A673 (cell line): Measurements from ENCODE around the gene TFAP2E. TPM values are rescaled to one million over a fixed set of nuclear protein-coding genes. Genes with fewer than 3 reads are reported as not detected.

ENCODE experiments used
- BruUV-seq: library from RNA; stranded (reverse); fragments of 400-500 nt; replicated peaks from 2 replicates; lab custom pipeline; 2021; lab: Mats Ljungman, UMichigan
- CTCF ChIA-PET: fragments of 300-600 bp; sonication (Branson Sonifier 250); formaldehyde crosslinking; loops from one replicate; lab custom pipeline; 2022; ENCODE audit warnings: antibody characterized with exemption; lab: Charles Lee
- POLR2A ChIA-PET: fragments of 300-600 bp; sonication (Branson Sonifier 250); formaldehyde crosslinking; loops from one replicate; lab custom pipeline; 2022; ENCODE audit warnings: antibody characterized with exemption; ENCODE audit not compliant: low non-redundant PET; lab: Charles Lee
- DNase-seq: peaks from one replicate; pipeline ENCODE4 v3.0.0-alpha.2; 2015; ENCODE audit warnings: low spot score
- H3K27ac ChIP-seq: fragments of 200-600 bp; sonication (generic); 2 replicates; pipeline ENCODE4 v1.5.1; 2016; ENCODE audit warnings: mixed run types, low read depth, mild to moderate bottlenecking, mixed read lengths, antibody characterized with exemption, low read length; ENCODE audit not compliant: poor library complexity, severe bottlenecking
- H3K27me3 ChIP-seq: fragments of 200-600 bp; sonication (generic); replicated peaks from 2 replicates; pipeline ENCODE4 v1.6.1; 2017; ENCODE audit warnings: mixed run types, low read depth, mild to moderate bottlenecking, mixed read lengths, antibody characterized with exemption, low read length; ENCODE audit not compliant: insufficient read depth, poor library complexity
- H3K36me3 ChIP-seq: fragments of 200-600 bp; sonication (generic); 2 replicates; pipeline ENCODE4 v1.6.1; 2016; ENCODE audit warnings: mixed run types, mild to moderate bottlenecking, mixed read lengths, antibody characterized with exemption, low read length; ENCODE audit not compliant: insufficient read depth, poor library complexity, severe bottlenecking
- H3K4me1 ChIP-seq: fragments of 200-600 bp; sonication (generic); 2 replicates; pipeline ENCODE4 v1.6.1; 2017; ENCODE audit warnings: mixed run types, mild to moderate bottlenecking, mixed read lengths, antibody characterized with exemption, low read length; ENCODE audit not compliant: insufficient read depth, poor library complexity, severe bottlenecking
- H3K4me3 ChIP-seq: fragments of 200-600 bp; sonication (generic); 2 replicates; pipeline ENCODE4 v1.5.1; 2016; ENCODE audit warnings: low read depth, mixed run types, mild to moderate bottlenecking, mixed read lengths, low read length; ENCODE audit not compliant: poor library complexity, severe bottlenecking
- H3K9me3 ChIP-seq: fragments of 200-600 bp; sonication (generic); 2 replicates; pipeline ENCODE4 v1.6.1; 2016; ENCODE audit warnings: mixed run types, low read depth, mild to moderate bottlenecking, mixed read lengths, antibody characterized with exemption, low read length; ENCODE audit not compliant: poor library complexity, severe bottlenecking
- EZH2 ChIP-seq: fragments of 200-600 bp; sonication (generic); IDR thresholded peaks from 2 replicates; pipeline ENCODE4 v1.6.1; 2017; ENCODE audit warnings: borderline replicate concordance, low read depth, mild to moderate bottlenecking, mixed read lengths, antibody characterized with exemption, low read length; ENCODE audit not compliant: poor library complexity, severe bottlenecking
- intact Hi-C: fragments of 100-400 bp; cut with micrococcal nuclease; formaldehyde crosslinking; loops from one replicate; pipeline ENCODE4 v1.10.0; 2022; ENCODE audit not compliant: unreplicated experiment
- total RNA-seq: library from RNA; stranded (reverse); gene quantifications from 2 replicates; pipeline ENCODE4 v1.2.3, GENCODE V29; 2021
- TF ChIP-seq, protein P1 (sequence below): fragments of 300-800, 200-600 bp; sonication (generic); conservative IDR thresholded peaks from 2 replicates; pipeline ENCODE4 v1.5.1; 2017; ENCODE audit warnings: low read depth, mild to moderate bottlenecking, antibody characterized with exemption, low read length, moderate library complexity, mixed read lengths

The TFAP2E gene
- total RNA-seq, 1 experiment from 2014 or later: 0.52 TPM

- ChIA-PET CTCF (no interaction called here), POLR2A (no interaction called here)
- DNase-seq: no peak
- H3K36me3 ChIP-seq: peaks cover 86% of the 10 kb centered on the region
- intact Hi-C loops: no loop called here
- no peaks in the 10 kb centered on the region for H3K9me3 ChIP-seq
- no peaks in the 10 kb centered on the region for H3K27me3 ChIP-seq
- BruUV-seq: no TSS peak
- peaks cover 10% of the 10 kb centered on the region for H3K4me1 ChIP-seq
- no peak for TF ChIP-seq EZH2
- TF ChIP-seq, protein P1, sequence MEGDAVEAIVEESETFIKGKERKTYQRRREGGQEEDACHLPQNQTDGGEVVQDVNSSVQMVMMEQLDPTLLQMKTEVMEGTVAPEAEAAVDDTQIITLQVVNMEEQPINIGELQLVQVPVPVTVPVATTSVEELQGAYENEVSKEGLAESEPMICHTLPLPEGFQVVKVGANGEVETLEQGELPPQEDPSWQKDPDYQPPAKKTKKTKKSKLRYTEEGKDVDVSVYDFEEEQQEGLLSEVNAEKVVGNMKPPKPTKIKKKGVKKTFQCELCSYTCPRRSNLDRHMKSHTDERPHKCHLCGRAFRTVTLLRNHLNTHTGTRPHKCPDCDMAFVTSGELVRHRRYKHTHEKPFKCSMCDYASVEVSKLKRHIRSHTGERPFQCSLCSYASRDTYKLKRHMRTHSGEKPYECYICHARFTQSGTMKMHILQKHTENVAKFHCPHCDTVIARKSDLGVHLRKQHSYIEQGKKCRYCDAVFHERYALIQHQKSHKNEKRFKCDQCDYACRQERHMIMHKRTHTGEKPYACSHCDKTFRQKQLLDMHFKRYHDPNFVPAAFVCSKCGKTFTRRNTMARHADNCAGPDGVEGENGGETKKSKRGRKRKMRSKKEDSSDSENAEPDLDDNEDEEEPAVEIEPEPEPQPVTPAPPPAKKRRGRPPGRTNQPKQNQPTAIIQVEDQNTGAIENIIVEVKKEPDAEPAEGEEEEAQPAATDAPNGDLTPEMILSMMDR: no peak
- no peak overlapping the region for H3K27ac ChIP-seq
- no peak overlapping the region for H3K4me3 ChIP-seq
Observed at GRCh38 chr1:35631396-35631795, 58.3 kb downstream of the TFAP2E start.

DNA sequence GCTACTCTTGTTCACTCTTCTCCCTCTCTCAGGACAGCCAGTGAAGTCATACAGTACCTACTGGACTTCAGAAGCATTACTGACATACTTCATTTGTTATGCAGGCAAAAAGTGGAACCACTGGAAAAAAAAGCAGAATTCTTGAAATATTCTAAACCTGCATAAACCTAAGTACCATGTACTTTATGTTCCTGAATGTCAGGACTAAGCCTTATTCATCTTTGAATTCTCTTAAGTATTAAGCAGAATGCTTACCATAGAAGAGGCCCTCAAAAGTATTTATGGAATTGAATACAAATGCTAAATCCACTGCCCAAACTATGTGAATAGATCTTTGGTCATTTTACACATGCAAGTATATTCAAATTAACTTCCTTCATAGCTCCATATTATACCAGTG, 60.4 kb downstream of the TFAP2E start:
- POLR2A ChIA-PET: no interaction called here
- CTCF ChIA-PET: interaction anchor here (1.4 kb wide), 1 partner anchor 82 kb away, joined by 3 read pairs; no protein-coding TSS in a partner anchor

GRCh38 chr1:35637401-35637809, 64.3 kb downstream of the TFAP2E start:
- peak; percentile 88 for DNase-seq

More for the DNA sequence above, 60.4 kb downstream of the TFAP2E start:
- Histone ChIP-seq H3K36me3 (peaks cover 76% of the 10 kb centered on the region), H3K9me3 (no peaks in the 10 kb centered on the region), H3K4me1 (peaks cover 29% of the 10 kb centered on the region), H3K27ac (no peak overlapping the region), H3K4me3 (no peak overlapping the region), H3K27me3 (no peaks in the 10 kb centered on the region)
- no TSS peak for BruUV-seq
- TF ChIP-seq, protein P1: no peak
- no peak for TF ChIP-seq EZH2
- intact Hi-C loops: no loop called here
- no peak for DNase-seq

More at GRCh38 chr1:35637401-35637809, 64.3 kb downstream of the TFAP2E start:
- ChIA-PET POLR2A (no interaction called here), CTCF (no interaction called here)
- Histone ChIP-seq H3K27me3 (no peaks in the 10 kb centered on the region), H3K4me3 (peak overlapping the region; percentile 35), H3K36me3 (peaks cover 38% of the 10 kb centered on the region), H3K27ac (peak overlapping the region; percentile 75), H3K4me1 (peaks cover 26% of the 10 kb centered on the region), H3K9me3 (no peaks in the 10 kb centered on the region)
- BruUV-seq: no TSS peak
- no peak for TF ChIP-seq EZH2
- TF ChIP-seq, protein P1: no peak
- intact Hi-C loops: no loop called here
